Stomach (tissue), 9 donors: ENCODE data around the gene DCLK2. TPM values are rescaled to one million over a fixed set of nuclear protein-coding genes. Genes with fewer than 3 reads are reported as not detected.

Source experiments
- DNase-seq, 2 donors: peaks; one replicate each; pipeline versions ENCODE4 v3.0.0 to v3.0.0-alpha.2; 2013 to 2019
- H3K27ac ChIP-seq, 5 donors: fragments of 200-600 bp in 4 of 5; sonication (generic) in 4 of 5; one replicate each; pipeline ENCODE4 v1.5.1; 2013 to 2019; ENCODE audit warnings: mild to moderate bottlenecking in 1 of 5, moderate library complexity in 1 of 5
- H3K27me3 ChIP-seq, 3 donors: fragments of 200-600 bp; sonication (generic); one replicate each; pipeline ENCODE4 v1.5.1; 2017 to 2019; ENCODE audit warnings: mixed run types in 1 of 3
- H3K36me3 ChIP-seq, 4 donors: fragments of 200-600 bp; sonication (generic); 1 replicate in 3 of 4; 2 replicates in 1 of 4; pipeline ENCODE4 v1.5.1; 2016 to 2019
- H3K4me1 ChIP-seq, 4 donors: fragments of 200-600 bp; sonication (generic); one replicate each; pipeline ENCODE4 v1.5.1; 2016 to 2019
- H3K4me3 ChIP-seq, 4 donors: fragments of 200-600 bp; sonication (generic) in 3 of 4; one replicate each; pipeline ENCODE4 v1.5.1; 2016 to 2019; ENCODE audit warnings: mild to moderate bottlenecking in 1 of 4
- H3K9me3 ChIP-seq, 4 donors: fragments of 200-600 bp; sonication (generic); one replicate each; pipeline ENCODE4 v1.5.1; 2016 to 2019
- CTCF ChIP-seq, 7 experiments: fragments of 450-650 bp in 4 of 7; fragments of 200-600 bp in 3 of 7; sonication (generic) in 3 of 7; IDR thresholded peaks; one replicate each; pipeline ENCODE4 v1.5.1; 2016 to 2019; ENCODE audit warnings: antibody characterized with exemption in 7 of 7, control low read depth in 2 of 7, mild to moderate bottlenecking in 1 of 7
- EP300 ChIP-seq: sonication (generic); formaldehyde crosslinking; IDR thresholded peaks from one replicate; pipeline ENCODE4 v1.6.1; 2017; ENCODE audit warnings: antibody characterized with exemption
- POLR2A ChIP-seq, 4 donors: fragments of 450-650 bp; IDR thresholded peaks; one replicate each; pipeline ENCODE4 v1.6.1; 2016; ENCODE audit warnings: antibody characterized with exemption in 4 of 4, control low read depth in 2 of 4, mild to moderate bottlenecking in 1 of 4, moderate library complexity in 1 of 4
- POLR2AphosphoS5 ChIP-seq, 3 donors: sonication (generic); formaldehyde crosslinking; IDR thresholded peaks; one replicate each; pipeline ENCODE4 v1.6.1; 2016; ENCODE audit warnings: antibody characterized with exemption in 3 of 3
- WGBS, 5 donors: extraction: QIAGEN DNeasy Blood & Tissue Kit in 3 of 5; methylation state at CpG; one replicate each; pipeline versions ENCODE4 v1.1.5 to v1.1.7; 2013 to 2018; 5-methylcytosine and 5-hydroxymethylcytosine counted together
- intact Hi-C: fragments of 100-400 bp; cut with DNase I; formaldehyde crosslinking; loops from one replicate; pipeline ENCODE4 v1.15.1; 2023; ENCODE audit warnings: low total_unique reads
- polyA plus RNA-seq, 3 donors: library from polyadenylated mRNA; stranded (reverse); fragments of 200-250 nt; gene quantifications; one replicate each; pipeline ENCODE4 v1.2.3, GENCODE V29; 2013
- total RNA-seq, 5 donors: library from RNA; depleted of rRNA; stranded (reverse); fragments of >200 nt; gene quantifications; one replicate each; pipeline versions ENCODE4 v1.1.0 to v1.2.3, GENCODE V29; 2014 to 2016
- donor health status: healthy with polysubstance abuse.
- donor health status: Bipolar disorder and iron deficiency.
- donor health status: healthy.

The DCLK2 gene
- total and polyA plus RNA-seq, 8 donors, result 0.61 to 16.3 (median 1.7) TPM

- Histone ChIP-seq H3K27ac (no peak overlapping the region), H3K4me3 (no peak overlapping the region), H3K4me1 (no peaks in the 10 kb centered on the region), H3K36me3 (no peaks in the 10 kb centered on the region), H3K27me3 (no peaks in the 10 kb centered on the region), H3K9me3 (peaks cover 0 to 2% (median 0%) of the 10 kb centered on the region in 4 donors)
- WGBS, 5 donors, result 38 to 91% (median 50%) methylated on average over 1 of the region's 1 CpG
- intact Hi-C loops, result no loop called here
- TF ChIP-seq POLR2AphosphoS5 (IDR thresholded peaks at IDR 0.05) (no peak), POLR2A (IDR thresholded peaks at IDR 0.05) (no peak), EP300 (no peak)
- DNase-seq, result no peak
These were observed 17.0 kb upstream of the DCLK2 start for GRCh38 chr4:150061086-150061776.

GRCh38 chr4:150063128-150063527, 15.1 kb upstream of the DCLK2 start:
- TF ChIP-seq CTCF (IDR thresholded peaks at IDR 0.05), result no peak
- TF ChIP-seq POLR2AphosphoS5 (IDR thresholded peaks at IDR 0.05), result no peak
- no peak for TF ChIP-seq POLR2A (IDR thresholded peaks at IDR 0.05)
- no peak for TF ChIP-seq EP300
- no peak overlapping the region for H3K27ac ChIP-seq
- no peaks in the 10 kb centered on the region for H3K4me1 ChIP-seq
- H3K4me3 ChIP-seq, result no peak overlapping the region
- H3K27me3 ChIP-seq, result no peaks in the 10 kb centered on the region
- DNase-seq, result no peak
- intact Hi-C loops, result no loop called here
- no peaks in the 10 kb centered on the region for H3K36me3 ChIP-seq
- H3K9me3 ChIP-seq, result no peaks in the 10 kb centered on the region

- no peaks in the 10 kb centered on the region for H3K36me3 ChIP-seq
- TF ChIP-seq CTCF (IDR thresholded peaks at IDR 0.05) (no peak), EP300 (no peak), POLR2A (IDR thresholded peaks at IDR 0.05) (no peak), POLR2AphosphoS5 (IDR thresholded peaks at IDR 0.05) (no peak)
- H3K4me1 ChIP-seq, result no peaks in the 10 kb centered on the region
- intact Hi-C loops, result no loop called here
- WGBS, 5 donors, result 81 to 85% (median 82%) methylated on average over 6 of the region's 6 CpGs
- no peaks in the 10 kb centered on the region for H3K9me3 ChIP-seq
- H3K27ac ChIP-seq, result no peak overlapping the region
- no peaks in the 10 kb centered on the region for H3K27me3 ChIP-seq
- DNase-seq, result no peak
- H3K4me3 ChIP-seq, result no peak overlapping the region
These were observed 12.5 kb upstream of the DCLK2 start for GRCh38 chr4:150065740-150066139.

GRCh38 chr4:150067859-150068258, 10.4 kb upstream of the DCLK2 start:
- TF ChIP-seq EP300 (no peak), POLR2AphosphoS5 (IDR thresholded peaks at IDR 0.05) (no peak), CTCF (IDR thresholded peaks at IDR 0.05) (no peak), POLR2A (IDR thresholded peaks at IDR 0.05) (no peak)
- H3K4me3 ChIP-seq, result no peak overlapping the region
- no peaks in the 10 kb centered on the region for H3K36me3 ChIP-seq
- DNase-seq, result no peak
- no peaks in the 10 kb centered on the region for H3K27me3 ChIP-seq
- no peaks in the 10 kb centered on the region for H3K4me1 ChIP-seq
- intact Hi-C loops, result no loop called here
- no peak overlapping the region for H3K27ac ChIP-seq
- no peaks in the 10 kb centered on the region for H3K9me3 ChIP-seq
- WGBS, 5 donors, result 59 to 78% (median 69%) methylated on average over 3 of the region's 3 CpGs

- Histone ChIP-seq H3K27me3 (no peaks in the 10 kb centered on the region), H3K4me1 (peaks cover 0 to 3% (median 0%) of the 10 kb centered on the region in 4 donors), H3K27ac (no peak overlapping the region), H3K36me3 (no peaks in the 10 kb centered on the region), H3K4me3 (no peak overlapping the region), H3K9me3 (no peaks in the 10 kb centered on the region)
- intact Hi-C loops, result no loop called here
- DNase-seq, result no peak
- TF ChIP-seq EP300 (no peak), POLR2A (IDR thresholded peaks at IDR 0.05) (no peak), CTCF (IDR thresholded peaks at IDR 0.05) (no peak), POLR2AphosphoS5 (IDR thresholded peaks at IDR 0.05) (no peak)
- WGBS, 5 donors, result 78 to 88% (median 85%) methylated on average over 6 of the region's 6 CpGs
These were observed 9.8 kb upstream of the DCLK2 start for GRCh38 chr4:150068300-150068960.
